Cardiac septum (tissue), 1 donor: ENCODE measurements around the gene TCHP. TPM values are rescaled to one million over a fixed set of nuclear protein-coding genes. Genes with fewer than 3 reads are reported as not detected.
"Not testable (repeated sequence)": the region's sequence is repeated elsewhere in the genome, so short reads cannot be mapped to it uniquely, and the experiment has no call there.

Source experiments
- DNase-seq: peaks from one replicate; pipeline ENCODE4 v3.0.0-alpha.2; 2020; ENCODE audit warnings: low spot score
- intact Hi-C: fragments of 100-400 bp; cut with DNase I; formaldehyde crosslinking; loops from one replicate; pipeline ENCODE4 v1.14.0; 2022
- total RNA-seq: library from RNA; stranded (reverse); fragmentation: NEBNext Ultra II Directional; extraction: Animal tissue kit (Norgen Biotek cat#: 25700); gene quantifications from one replicate; pipeline ENCODE4 v1.2.1, GENCODE V29; 2021
- donor health status: DM: no; HTN: no; CAD: no.

TCHP gene
- total RNA-seq, 1 donor from 2014 or later, result 9.3 TPM

DNA sequence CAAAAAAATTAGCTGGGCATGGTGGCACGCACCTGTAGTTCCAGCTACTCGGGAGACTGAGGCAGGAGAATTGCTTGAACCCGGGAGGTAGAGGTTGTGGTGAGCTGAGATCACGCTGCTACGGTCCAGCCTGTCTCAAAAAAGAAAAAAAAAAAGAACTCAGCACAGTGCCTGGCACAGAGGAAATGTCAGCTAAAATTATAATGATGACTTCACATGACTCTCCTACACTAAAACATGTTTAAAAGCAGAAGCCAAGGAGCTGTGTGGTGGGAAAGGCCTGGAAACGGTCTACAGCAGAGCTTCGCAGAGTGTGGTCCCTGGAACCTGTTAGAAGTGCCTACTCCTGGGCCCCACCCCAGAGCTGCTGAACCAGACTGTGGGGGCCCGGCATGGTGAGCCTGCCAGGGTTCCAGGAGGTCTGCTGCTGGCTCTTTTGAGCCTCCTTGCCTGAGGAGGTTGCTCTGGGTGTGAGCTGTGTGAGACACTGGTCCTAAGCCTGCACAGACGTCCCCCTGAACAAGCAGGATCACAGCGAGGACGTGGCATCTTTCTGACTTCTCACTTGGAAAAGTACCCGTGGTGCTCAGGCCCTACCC is 28.1 kb downstream of the TCHP start:
- intact Hi-C loops, result no loop called here
- DNase-seq, result no peak

DNA sequence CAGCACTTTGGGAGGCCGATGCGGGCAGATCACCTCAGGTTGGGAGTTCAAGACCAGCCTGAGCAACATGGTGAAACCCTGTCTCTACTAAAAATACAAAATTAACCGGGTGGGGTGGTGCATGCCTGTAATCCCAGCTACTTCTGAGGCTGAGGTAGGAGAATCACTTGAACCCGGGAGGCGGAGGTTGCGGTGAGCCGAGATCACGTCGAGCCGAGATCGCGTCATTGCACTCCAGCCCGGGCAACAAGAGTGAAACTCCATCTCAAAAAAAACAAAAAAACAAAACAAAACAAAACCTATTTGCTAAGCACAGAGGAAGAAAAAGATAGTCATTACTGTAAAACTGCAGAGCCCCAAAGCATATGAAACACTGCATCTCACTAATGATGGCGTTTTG is 29.3 kb downstream of the TCHP start:
- DNase-seq, intact Hi-C loops: not testable (repeated sequence)

DNA sequence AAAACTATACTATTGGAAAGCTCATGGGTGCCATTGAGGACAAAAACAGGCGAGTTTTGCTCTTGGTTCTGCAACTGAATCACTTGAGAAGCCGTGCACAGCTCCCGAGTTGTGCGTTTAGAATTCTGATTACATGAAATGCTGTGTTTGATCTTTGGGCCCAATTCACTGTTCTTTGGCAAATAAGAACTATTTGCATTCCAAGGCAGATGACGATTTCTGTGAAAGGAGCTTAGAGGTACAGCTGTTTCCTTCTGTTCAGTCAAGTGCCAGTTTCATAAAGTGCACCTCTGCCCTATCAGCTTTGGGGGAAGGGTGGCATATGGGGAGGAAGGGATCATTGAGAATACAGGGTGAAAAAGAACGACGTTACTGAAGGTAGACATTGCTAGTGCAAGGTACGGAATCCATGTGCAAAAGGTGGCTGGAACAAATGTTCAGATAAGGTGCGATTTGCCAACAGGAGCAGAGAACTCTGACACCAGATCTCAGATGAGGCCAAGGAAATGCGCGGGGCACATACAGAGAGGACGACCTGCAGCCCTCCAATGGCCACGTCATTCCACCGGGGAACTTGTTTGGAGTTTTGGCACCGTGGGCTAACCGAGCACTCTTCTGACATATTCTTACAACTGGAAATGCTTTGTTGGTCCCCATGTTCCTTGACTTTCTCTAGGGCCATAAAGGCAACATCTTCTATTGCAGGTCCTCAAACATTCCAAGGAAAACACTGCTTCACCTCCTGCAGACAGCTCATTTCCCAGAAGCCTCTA is 30.1 kb downstream of the TCHP start:
- DNase-seq, result no peak
- intact Hi-C loops, result no loop called here

DNA sequence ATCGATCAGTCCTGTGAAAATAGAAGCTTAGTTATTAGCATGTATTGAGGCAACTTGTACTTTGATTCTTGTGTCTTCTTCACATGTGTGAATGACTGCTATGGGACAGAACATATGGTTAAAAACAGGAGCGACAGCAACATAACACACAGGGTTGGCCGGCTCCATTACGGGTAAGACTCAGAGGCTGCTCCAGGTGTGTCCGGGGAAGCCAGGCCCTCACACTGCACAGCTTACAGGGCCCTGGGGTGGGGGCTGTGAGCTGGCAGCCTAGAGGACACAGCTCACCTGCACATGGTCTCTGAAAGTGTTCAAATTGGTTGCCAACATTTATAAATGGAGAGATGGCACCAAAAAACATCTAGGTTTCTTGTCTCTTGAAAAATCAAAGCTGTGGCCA is 31.1 kb downstream of the TCHP start:
- intact Hi-C loops, result no loop called here
- no peak for DNase-seq

DNA sequence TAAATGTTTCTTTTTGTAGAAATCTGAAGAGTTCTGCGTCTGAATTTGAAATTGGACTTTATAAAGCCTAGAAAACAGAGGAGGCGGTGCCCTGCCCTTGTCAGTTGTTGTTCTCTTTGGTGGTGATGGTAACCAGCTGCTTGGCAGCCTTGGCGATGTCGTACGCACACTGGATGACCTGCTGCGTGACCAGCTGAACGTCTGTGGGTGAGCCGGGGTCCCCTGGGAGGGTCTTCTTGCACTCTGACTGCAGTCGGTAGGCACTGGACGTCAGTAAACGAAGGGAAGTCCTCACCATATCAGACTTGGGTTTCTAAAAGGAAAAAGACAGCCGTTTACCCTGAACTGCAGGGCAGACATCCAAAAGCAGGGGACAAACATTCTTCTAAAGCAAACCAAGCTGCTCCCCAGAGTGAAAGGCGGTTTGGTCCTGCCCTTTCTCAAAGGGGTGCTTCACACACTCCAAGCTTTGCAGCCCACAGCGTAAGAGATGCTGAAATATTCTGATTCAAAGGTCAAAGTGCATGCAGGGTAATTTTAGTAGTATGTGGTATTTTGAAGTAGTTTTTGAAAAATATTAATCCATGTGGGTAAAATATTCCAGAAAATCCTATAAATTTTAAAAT is 32.9 kb downstream of the TCHP start:
- intact Hi-C loops, result no loop called here
- DNase-seq, result no peak

DNA sequence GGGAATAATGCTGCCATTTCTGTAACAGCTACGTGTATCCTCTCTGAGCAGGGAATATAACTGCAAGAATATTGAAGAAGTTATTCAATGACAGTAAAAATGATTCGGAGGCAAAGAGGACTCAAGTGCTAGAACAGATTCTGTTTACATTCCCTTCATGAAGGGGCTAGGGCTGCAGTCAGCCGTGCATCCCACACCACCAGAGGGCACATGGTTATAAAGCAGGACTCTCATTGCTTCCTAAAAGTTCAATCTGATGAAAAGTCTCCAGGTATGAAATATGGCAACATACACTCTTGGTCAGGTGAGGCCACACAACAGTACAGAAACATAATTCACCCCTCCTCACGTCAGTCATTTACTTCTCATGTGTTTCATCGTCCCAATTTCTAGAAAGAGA is 34.0 kb downstream of the TCHP start:
- DNase-seq, result no peak
- intact Hi-C loops, result no loop called here

DNA sequence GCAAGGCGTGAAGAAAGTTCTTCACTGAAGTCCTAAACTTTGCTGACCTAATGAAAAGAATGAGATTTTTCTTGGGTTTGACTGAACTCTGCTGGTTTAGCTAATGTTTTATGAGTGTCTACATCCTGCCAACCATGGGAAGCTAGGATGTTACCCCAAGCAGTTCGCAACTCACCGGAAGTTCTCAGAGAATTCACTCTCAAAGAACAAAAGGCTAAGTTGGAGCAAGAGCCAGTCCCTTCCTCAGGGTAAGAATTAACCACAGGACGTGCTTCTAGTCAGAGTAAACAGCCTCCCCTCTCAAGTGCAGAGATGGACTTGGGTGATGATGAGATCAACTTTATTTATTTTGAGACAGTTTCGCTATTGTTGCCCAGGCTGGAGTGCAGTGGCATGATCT is 37.3 kb downstream of the TCHP start:
- intact Hi-C loops, result no loop called here
- no peak for DNase-seq

DNA sequence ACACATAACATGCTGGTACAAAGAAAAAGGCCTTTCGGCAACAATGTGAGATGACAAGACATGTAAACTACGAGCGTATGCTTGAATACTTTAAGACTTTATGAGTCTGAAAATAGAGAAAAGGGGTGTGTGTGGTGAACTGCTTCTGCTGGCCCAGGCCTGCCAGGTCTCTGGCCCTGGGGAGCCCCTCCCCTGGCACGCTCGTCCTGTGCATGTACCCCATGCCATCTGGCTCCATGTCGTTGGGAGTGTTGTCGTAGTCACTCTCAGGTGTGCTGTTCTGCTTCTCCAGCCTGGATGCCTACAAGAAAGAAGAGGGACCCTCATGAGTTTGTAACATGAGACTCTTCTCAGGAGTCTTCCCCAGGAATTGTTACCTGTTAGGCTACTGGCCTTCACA is 38.9 kb downstream of the TCHP start:
- DNase-seq, result no peak
- intact Hi-C loops, result no loop called here

DNA sequence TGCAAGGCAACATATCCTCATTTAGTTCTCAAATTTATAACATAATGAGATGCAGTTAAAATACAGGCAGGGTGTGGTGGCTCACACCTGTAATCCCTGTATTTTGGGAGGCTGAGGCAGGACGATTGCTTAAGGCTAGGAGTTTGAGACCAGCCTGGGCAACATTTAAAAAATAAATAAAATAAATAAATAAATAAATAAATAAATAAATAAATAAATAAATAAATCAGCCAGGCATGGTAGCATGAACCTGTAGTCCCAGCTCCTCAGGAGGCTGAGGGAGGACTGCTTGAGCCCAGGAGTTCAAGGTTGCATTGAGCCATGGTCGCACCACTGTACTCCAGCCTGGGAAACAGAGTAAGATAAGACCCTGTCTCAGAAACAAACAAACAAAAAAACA is 39.4 kb downstream of the TCHP start:
- no peak for DNase-seq
- intact Hi-C loops, result no loop called here

DNA sequence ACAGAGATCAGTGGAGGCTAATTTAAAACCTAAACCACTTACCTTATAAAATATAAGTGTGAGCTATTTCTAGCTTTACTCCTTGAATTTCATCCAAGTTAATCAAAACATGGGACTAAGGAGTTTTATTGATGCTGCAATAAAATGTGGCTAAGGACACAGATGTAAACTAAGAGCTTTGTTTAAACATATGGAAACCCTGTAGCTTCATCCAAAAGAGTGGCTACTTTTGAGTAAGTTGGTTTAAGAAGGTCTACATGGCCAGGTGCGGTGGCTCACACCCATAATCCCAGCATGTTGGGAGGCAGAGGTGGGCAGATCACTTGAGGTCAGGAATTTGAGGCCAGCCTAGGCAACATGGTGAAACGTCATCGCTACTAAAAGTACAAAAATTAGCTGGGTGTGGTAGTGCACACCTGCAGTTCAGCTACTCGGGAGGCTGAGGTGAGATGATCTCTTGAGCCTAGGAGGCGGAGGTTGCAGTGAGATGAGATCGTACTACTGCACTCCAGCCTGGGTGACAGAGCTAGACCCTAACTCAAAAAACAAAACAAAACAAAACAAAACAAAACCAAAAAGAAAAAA is 40.4 kb downstream of the TCHP start:
- intact Hi-C loops, result no loop called here
- DNase-seq, result no peak

DNA sequence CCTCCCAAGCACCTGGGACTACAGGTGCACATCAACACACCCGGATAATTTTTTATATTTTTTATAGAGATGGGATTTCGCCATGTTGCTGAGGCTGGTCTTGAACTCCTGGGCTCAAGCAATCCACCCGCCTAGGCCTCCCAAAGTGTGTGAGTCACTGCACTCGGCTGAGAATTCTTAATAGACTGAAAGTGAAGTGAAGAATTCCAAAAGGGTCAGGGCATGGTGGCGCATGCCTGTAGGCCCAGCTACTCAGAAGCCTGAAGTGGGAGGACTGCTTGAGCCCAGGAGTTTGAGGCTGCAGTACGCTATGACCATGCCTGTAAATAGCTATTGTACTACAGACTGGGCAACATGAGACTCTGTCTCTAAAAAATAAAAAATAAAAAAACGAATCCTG is 43.7 kb downstream of the TCHP start:
- DNase-seq, result no peak
- intact Hi-C loops, result no loop called here

DNA sequence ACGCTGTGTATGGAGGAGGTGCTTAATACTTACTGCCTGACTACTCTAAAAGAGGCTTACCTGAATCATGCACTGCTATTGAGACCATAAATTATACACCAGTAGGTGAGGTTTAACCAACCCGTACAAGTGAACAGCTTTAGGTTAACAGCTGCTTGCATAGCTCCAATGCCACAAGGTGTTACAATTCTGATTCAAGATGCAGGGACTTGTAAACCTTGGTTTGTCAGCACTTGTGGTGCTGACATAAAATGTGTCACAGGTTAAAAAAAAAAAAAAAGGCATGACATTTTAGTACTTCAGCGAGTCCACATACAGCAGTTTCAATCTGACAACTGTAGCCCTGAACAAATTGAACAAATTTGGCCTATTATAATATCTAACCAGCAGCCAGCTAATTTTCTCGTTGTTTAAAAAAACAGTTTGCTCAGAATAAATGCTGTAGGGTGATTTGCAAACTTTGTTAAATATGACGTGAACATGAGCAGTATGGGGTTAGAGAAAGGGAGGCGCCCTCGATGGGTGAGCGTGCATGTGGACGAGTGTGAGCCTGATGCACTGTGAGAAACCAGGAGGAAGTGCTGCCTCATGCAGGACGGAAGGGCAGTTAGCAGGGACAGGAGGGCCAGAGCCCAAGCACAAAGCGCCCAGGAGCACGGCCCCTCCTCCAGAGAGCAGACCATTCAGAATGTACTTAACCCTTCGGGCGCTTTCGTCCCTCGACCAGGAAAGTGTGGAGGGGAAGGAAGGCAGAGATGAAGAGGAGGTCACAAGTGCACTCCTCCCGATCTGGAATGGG is 44.7 kb downstream of the TCHP start:
- DNase-seq, result no peak
- intact Hi-C loops, result no loop called here

DNA sequence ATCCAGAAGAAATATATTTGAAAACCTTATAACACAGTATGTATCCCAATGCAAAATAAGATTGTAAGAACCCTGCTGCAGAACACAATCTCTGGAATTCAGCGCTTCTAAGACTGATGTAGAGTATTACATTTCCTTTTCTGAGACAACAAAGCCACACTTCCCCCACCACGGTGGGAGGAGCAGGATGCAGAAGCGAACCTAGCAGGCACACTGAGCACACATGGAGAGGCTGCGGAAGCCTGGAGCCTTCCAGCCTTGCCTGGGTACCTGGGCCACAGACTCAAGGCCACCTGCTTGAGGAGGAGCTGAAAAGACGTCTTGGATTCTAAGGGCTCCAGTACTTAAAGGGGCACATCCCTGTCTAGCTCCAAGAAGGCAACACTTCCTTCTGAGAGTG is 46.4 kb downstream of the TCHP start:
- no peak for DNase-seq
- intact Hi-C loops, result no loop called here

DNA sequence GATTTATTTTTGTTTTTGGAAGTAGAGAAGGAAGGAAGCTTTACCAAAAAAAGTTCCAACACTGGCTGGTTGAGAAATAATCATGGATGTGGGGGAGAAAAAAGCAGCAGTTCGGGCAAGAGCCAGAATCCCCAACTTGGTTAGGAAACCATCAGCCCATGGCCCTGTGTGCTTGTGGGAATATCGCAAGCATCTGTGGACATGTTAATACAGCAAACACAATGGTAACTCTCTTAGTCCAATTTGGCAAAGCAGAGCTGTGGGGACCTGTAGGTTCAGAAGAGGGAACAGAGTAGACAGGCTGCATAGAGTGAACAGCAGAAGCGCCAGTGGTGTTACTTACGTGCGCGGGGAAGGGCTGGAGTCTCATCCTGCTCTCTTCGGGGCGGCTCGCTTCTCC is 46.8 kb downstream of the TCHP start:
- intact Hi-C loops, result no loop called here
- DNase-seq, result no peak

DNA sequence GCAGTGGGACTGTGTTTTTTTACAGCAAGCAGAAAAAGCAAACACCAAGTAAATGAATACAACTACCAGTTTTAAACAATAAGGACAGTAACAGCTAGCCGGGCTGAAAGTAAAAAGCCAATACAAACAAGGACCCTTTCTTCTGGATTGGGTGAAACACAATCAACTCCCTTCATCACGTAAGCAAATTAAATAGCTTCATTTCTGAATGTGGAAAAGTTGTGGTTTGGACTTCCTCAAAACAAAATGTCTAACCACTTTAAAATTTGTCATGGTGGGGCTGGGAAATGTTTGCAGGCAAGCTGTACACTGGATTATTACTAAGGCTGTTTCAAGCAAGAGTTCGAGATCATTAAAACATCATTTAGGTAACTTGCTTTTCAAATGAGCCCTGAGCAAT is 47.4 kb downstream of the TCHP start:
- intact Hi-C loops, result no loop called here
- no peak for DNase-seq

DNA sequence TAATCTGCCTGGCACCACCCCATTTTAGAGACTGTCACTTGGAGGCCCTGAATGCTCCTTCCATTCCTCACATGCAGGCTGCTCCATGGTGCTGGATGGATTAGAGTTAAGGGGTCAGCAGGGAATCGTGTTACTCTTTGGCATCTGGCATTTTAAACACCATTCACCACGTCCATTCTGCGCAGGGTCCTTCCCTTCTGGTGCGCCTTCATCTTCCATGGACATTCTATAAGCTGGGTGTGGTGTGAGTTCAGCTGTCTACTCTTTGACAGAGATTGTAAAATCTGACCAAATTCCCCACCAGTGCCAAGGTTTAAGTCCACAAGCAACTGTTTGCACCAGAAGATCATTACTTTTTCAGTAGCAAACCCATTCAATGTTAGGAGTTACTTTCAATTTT is 48.3 kb downstream of the TCHP start:
- intact Hi-C loops, result no loop called here
- DNase-seq, result no peak

DNA sequence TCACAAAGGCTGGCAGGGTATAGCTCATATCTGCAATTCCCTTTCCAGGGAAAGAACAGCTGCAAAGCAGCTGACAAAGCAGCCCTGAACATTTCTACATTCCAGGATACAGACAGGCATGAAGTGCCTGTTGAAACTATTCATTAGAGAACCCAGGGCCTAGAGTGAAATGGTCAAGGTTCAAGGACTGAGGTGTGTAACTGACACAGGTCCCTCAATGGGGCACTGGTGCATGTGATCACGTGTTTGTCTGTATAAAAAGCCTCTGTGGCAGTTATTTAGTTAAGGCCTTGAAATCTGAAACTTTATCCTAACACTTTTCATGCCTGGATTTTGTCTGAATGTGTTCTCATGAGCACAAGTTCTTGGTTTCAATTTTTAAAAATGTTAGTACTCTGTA is 49.0 kb downstream of the TCHP start:
- intact Hi-C loops, result no loop called here
- DNase-seq, result no peak

DNA sequence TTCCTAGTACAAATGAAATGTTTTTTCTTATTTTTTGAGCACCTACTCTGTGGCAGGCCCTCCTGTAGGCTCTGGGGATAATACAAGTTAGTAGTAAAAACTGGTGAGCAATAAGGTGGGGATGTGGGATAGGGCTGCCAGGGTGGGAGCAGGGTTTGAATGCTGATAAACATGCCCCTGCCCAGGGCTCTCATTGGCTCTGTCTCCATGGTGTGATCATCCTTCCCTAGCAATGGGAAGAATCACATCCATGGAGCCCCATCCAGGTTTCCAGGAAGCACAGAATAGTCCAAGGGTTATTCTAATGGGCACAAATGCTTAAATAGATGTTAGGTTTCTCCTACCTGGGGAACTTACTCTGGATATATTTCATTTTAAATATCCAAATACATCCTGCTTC is 50.6 kb downstream of the TCHP start:
- no peak for DNase-seq
- intact Hi-C loops, result no loop called here

DNA sequence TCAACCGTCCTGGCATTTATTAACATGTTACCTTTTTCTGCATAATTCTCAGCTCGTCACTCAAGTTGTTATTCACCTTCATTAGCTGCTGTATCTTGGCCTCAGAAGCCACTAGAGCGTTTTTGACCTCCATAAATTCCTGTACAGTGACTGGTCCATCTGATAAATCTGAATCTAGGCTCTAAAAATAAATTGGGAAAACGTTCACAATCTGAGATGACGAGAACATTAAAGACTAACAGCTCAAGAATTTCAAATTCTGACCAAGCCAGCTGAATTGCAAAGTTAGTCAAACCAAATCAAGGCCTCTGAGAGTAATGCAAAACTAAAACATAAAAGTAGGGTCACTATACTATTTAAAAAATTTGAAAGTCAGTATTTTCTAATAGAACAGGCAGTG is 51.1 kb downstream of the TCHP start:
- intact Hi-C loops, result no loop called here
- DNase-seq, result no peak

DNA sequence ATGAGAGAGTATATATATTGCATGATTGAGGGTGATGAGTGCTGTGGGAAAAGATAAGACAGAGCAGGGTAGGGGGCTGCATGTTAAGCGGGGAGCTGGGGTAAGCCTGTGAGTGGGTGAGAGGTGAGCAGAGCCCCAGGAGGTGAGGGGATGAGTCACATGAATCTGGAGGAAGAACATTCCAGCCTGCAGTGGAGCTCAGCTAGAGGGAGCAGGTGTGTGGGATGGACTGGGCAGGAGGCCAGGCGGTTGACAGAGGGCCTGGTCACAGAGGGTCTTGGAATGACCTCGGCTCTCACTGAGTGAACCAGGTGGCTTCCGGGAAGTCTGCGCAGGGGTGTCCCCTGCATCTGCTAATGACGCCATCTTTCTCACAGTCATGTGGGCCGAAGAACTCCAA is 51.7 kb downstream of the TCHP start:
- no peak for DNase-seq
- intact Hi-C loops, result no loop called here
